ENCODE data around the gene FHOD3.

The FHOD3 gene

GRCh38 chr18:36655930-36656329 lies 358.4 kb downstream of the FHOD3 start:
- H3K4me3 ChIP-seq (ENCODE audit: low read depth, low read length): no peak overlapping the region
- TF ChIP-seq CTCF (IDR thresholded peaks at IDR 0.05; ENCODE audit: control insufficient read depth, extremely low read depth, insufficient read depth): no peak
- DNase-seq (ENCODE audit: low read depth): no peak

- no peak for DNase-seq (ENCODE audit: low read depth)
- no peak overlapping the region for H3K4me3 ChIP-seq (ENCODE audit: low read depth, low read length)
- TF ChIP-seq CTCF (IDR thresholded peaks at IDR 0.05; ENCODE audit: control insufficient read depth, extremely low read depth, insufficient read depth): no peak
Observed at GRCh38 chr18:36658611-36659010, 361.1 kb downstream of the FHOD3 start.

GRCh38 chr18:36660311-36660710 lies 362.8 kb downstream of the FHOD3 start:
- TF ChIP-seq CTCF (IDR thresholded peaks at IDR 0.05; ENCODE audit: control insufficient read depth, extremely low read depth, insufficient read depth): no peak
- no peak for DNase-seq (ENCODE audit: low read depth)
- no peak overlapping the region for H3K4me3 ChIP-seq (ENCODE audit: low read depth, low read length)

GRCh38 chr18:36661999-36662398 lies 364.5 kb downstream of the FHOD3 start:
- peak; percentile 35; the same call in 1 of the 2 replicates for TF ChIP-seq CTCF (IDR thresholded peaks at IDR 0.05; ENCODE audit: control insufficient read depth, extremely low read depth, insufficient read depth)
- DNase-seq (ENCODE audit: low read depth): no peak

GRCh38 chr18:36663312-36663711 lies 365.8 kb downstream of the FHOD3 start:
- TF ChIP-seq CTCF (IDR thresholded peaks at IDR 0.05; ENCODE audit: control insufficient read depth, extremely low read depth, insufficient read depth): no peak
- no peak for DNase-seq (ENCODE audit: low read depth)
- H3K4me3 ChIP-seq (ENCODE audit: low read depth, low read length): no peak overlapping the region

More at GRCh38 chr18:36661999-36662398, 364.5 kb downstream of the FHOD3 start:
- H3K4me3 ChIP-seq (ENCODE audit: low read depth, low read length): no peak overlapping the region

- TF ChIP-seq CTCF (IDR thresholded peaks at IDR 0.05; ENCODE audit: control insufficient read depth, extremely low read depth, insufficient read depth): no peak
- no peak overlapping the region for H3K4me3 ChIP-seq (ENCODE audit: low read depth, low read length)
- no peak for DNase-seq (ENCODE audit: low read depth)
Observed at GRCh38 chr18:36665952-36666351, 368.4 kb downstream of the FHOD3 start.

GRCh38 chr18:36667811-36668210 lies 370.3 kb downstream of the FHOD3 start:
- H3K4me3 ChIP-seq (ENCODE audit: low read depth, low read length): no peak overlapping the region
- DNase-seq (ENCODE audit: low read depth): no peak
- TF ChIP-seq CTCF (IDR thresholded peaks at IDR 0.05; ENCODE audit: control insufficient read depth, extremely low read depth, insufficient read depth): no peak

Data from LNCaP clone FGC (cell line).